ENCODE data around the gene IMP4. TPM values are rescaled to one million over a fixed set of nuclear protein-coding genes. Genes with fewer than 3 reads are reported as not detected.

Gene IMP4
- total RNA-seq, 1 donor from 2014 or later, result 140 TPM

GRCh38 chr2:130393318-130393910 lies 50.7 kb downstream of the IMP4 start:
- intact Hi-C loops (cut with micrococcal nuclease), result no loop called here
- Mint-ChIP-seq H3K4me1 (peaks cover 38% of the 10 kb centered on the region), H3K9me3 (no peaks in the 10 kb centered on the region), H3K27me3 (peaks cover 4% of the 10 kb centered on the region), H3K36me3 (ENCODE audit: low read depth) (peaks cover 2% of the 10 kb centered on the region), H3K27ac (no peak overlapping the region), H3K4me3 (no peak overlapping the region)
- POLR2A ChIA-PET, result interaction anchor here (0.6 to 1.1 kb wide), 2 partner anchors 11 to 21 kb away, joined by 3 to 7 read pairs; no protein-coding TSS in a partner anchor
- TF ChIP-seq, protein P1, sequence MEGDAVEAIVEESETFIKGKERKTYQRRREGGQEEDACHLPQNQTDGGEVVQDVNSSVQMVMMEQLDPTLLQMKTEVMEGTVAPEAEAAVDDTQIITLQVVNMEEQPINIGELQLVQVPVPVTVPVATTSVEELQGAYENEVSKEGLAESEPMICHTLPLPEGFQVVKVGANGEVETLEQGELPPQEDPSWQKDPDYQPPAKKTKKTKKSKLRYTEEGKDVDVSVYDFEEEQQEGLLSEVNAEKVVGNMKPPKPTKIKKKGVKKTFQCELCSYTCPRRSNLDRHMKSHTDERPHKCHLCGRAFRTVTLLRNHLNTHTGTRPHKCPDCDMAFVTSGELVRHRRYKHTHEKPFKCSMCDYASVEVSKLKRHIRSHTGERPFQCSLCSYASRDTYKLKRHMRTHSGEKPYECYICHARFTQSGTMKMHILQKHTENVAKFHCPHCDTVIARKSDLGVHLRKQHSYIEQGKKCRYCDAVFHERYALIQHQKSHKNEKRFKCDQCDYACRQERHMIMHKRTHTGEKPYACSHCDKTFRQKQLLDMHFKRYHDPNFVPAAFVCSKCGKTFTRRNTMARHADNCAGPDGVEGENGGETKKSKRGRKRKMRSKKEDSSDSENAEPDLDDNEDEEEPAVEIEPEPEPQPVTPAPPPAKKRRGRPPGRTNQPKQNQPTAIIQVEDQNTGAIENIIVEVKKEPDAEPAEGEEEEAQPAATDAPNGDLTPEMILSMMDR (IDR thresholded peaks at IDR 0.05), result no peak
- CTCF ChIA-PET, result no interaction called here
- ATAC-seq (ENCODE audit: low read depth) (no peak), DNase-seq (no peak)

Other genes with a start within 250 kb of the IMP4 start
- not detected in 2 replicates for gene POTEF, start 213.7 kb upstream of the IMP4 start, total RNA-seq
- gene CCDC74B, start 197.8 kb upstream of the IMP4 start, total RNA-seq, result 0.24 and 0.93 TPM in 2 replicates
- 58.5 and 66.8 TPM in 2 replicates for gene SMPD4, start 161.3 kb upstream of the IMP4 start, total RNA-seq
- gene MZT2B, start 160.6 kb upstream of the IMP4 start, total RNA-seq, result 143 and 151 TPM in 2 replicates
- not detected in 2 replicates for gene TUBA3E, start 144.5 kb upstream of the IMP4 start, total RNA-seq
- 77.7 and 79.2 TPM in 2 replicates for gene PTPN18, start 13.2 kb downstream of the IMP4 start, total RNA-seq
- gene POTEI, start 166.4 kb downstream of the IMP4 start, total RNA-seq, result not detected in 2 replicates
- not detected in 2 replicates for gene CFC1B, start 178.3 kb downstream of the IMP4 start, total RNA-seq

Measured in activated B cell treated with CpG ODN at 0.5 μM for 24 hours (primary cell).